Progenitor cell of endocrine pancreas (in vitro differentiated cells): ENCODE measurements around the gene SZT2. TPM values are rescaled to one million over a fixed set of nuclear protein-coding genes. Genes with fewer than 3 reads are reported as not detected.

ENCODE experiments used
- DNase-seq: peaks from one replicate; pipeline ENCODE4 v3.0.0; 2021; ENCODE audit warnings: low spot score; ENCODE audit not compliant: unreplicated experiment
- H3K27ac Mint-ChIP-seq: 2 replicates; pipeline ENCODE4 v1.8.0; 2021; ENCODE audit warnings: mild to moderate bottlenecking, moderate library complexity, mixed read lengths
- H3K27me3 Mint-ChIP-seq: 2 replicates; pipeline ENCODE4 v1.8.0; 2021; ENCODE audit warnings: mixed read lengths
- H3K36me3 Mint-ChIP-seq: 2 replicates; pipeline ENCODE4 v1.8.0; 2022; ENCODE audit warnings: mixed read lengths; ENCODE audit not compliant: insufficient read depth
- H3K4me1 Mint-ChIP-seq: 2 replicates; pipeline ENCODE4 v1.8.0; 2021; ENCODE audit warnings: low read depth, mixed read lengths
- H3K4me3 Mint-ChIP-seq: 2 replicates; pipeline ENCODE4 v1.8.0; 2021; ENCODE audit warnings: low read depth, mild to moderate bottlenecking, moderate library complexity, mixed read lengths
- H3K9me3 Mint-ChIP-seq: 2 replicates; pipeline ENCODE4 v1.8.0; 2021; ENCODE audit warnings: low read depth, mixed read lengths
- total RNA-seq: library from RNA; stranded (reverse); gene quantifications from 2 replicates; pipeline ENCODE4 v1.2.1, GENCODE V29; 2021
- TF ChIP-seq, protein P1 (sequence below): fragments of 200-600 bp; sonication (generic); IDR thresholded peaks from one replicate; pipeline ENCODE4 v1.5.0; 2021; ENCODE audit warnings: antibody characterized with exemption, mild to moderate bottlenecking; ENCODE audit not compliant: unreplicated experiment

SZT2 gene
- total RNA-seq, 1 donor from 2014 or later, result 75.4 TPM

DNA sequence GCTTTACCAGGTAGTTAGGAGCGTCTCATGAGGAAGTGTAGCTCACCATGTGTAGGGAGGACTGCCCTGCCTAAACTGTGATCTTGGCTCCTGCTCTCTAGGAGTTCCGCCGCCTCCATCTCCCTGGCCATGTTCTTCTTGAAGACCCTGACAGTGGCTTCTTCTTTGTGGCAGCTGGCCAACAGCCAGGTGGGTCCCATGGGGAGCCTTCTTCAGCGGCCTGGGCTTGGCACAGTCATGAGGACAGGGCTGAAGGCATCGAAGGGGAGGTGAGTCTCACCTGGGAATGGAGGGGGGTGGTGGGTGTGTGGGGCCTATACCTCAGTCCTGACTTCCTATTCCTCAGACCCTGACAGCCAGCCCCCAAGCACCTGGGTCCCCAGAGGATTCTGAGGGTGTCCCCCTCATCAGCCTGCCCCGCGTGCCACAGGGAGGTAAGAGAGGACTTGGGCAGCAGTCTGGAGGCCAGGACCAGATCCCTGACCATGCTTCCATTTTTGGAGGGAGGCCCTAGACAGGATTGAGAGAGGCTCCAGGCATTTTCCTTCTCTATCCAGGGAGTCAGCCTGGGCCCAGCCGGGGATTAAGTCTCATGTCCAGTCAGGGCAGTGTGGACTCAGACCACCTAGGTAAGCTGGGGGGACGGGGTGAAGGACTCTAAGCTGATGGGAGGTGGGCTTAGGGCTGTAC is 42.6 kb downstream of the SZT2 start:
- no peak for DNase-seq

DNA sequence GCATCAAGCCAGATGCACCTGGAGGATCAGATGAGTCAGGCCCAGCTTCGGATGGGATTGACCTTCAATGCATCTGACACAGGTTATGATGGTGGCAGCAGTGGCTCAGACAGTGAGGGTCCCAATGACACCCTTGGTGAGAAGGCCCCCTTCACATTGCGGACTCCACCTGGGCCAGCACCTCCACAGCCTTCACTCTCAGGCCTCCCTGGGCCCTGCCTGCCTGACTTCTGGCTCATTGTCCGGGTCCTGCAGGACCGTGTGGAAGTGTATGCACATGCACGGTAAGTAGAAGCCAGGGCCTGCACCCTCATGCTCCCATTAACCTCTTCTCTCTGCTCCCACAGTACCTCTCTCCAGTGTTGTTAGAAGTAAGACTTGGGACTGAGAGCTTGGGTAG is 43.2 kb downstream of the SZT2 start:
- Mint-ChIP-seq H3K9me3 (no peaks in the 10 kb centered on the region), H3K36me3 (peaks cover 31% of the 10 kb centered on the region), H3K4me3 (no peak overlapping the region), H3K27me3 (no peaks in the 10 kb centered on the region), H3K4me1 (peaks cover 3% of the 10 kb centered on the region), H3K27ac (no peak overlapping the region)
- TF ChIP-seq, protein P1, sequence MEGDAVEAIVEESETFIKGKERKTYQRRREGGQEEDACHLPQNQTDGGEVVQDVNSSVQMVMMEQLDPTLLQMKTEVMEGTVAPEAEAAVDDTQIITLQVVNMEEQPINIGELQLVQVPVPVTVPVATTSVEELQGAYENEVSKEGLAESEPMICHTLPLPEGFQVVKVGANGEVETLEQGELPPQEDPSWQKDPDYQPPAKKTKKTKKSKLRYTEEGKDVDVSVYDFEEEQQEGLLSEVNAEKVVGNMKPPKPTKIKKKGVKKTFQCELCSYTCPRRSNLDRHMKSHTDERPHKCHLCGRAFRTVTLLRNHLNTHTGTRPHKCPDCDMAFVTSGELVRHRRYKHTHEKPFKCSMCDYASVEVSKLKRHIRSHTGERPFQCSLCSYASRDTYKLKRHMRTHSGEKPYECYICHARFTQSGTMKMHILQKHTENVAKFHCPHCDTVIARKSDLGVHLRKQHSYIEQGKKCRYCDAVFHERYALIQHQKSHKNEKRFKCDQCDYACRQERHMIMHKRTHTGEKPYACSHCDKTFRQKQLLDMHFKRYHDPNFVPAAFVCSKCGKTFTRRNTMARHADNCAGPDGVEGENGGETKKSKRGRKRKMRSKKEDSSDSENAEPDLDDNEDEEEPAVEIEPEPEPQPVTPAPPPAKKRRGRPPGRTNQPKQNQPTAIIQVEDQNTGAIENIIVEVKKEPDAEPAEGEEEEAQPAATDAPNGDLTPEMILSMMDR, result no peak
- no peak for DNase-seq

More for the DNA sequence above, 42.6 kb downstream of the SZT2 start:
- Mint-ChIP-seq H3K36me3 (peaks cover 31% of the 10 kb centered on the region), H3K27ac (no peak overlapping the region), H3K4me1 (peaks cover 2% of the 10 kb centered on the region), H3K9me3 (no peaks in the 10 kb centered on the region), H3K4me3 (no peak overlapping the region), H3K27me3 (no peaks in the 10 kb centered on the region)
- TF ChIP-seq, protein P1, result no peak

DNA sequence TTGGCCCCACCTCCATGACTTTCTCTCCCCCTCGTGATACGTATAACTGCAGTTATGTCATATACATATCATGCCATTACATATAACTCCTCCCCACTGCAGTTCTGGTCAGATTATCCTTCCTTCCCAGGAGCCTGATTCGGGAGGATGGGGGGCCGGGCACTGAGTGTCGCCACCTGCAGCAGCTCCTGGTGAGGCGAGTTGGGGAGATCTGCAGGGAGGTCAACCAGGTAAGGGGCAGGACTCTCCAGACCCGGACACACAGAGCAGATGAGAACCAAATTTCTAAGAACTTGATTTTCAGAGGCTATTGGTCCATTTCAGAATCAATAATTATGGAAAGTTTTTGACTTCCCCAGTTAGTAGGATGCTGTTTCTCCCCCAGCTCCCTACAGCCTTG is 44.6 kb downstream of the SZT2 start:
- DNase-seq, result no peak
- peaks cover 31% of the 10 kb centered on the region for H3K36me3 Mint-ChIP-seq

DNA sequence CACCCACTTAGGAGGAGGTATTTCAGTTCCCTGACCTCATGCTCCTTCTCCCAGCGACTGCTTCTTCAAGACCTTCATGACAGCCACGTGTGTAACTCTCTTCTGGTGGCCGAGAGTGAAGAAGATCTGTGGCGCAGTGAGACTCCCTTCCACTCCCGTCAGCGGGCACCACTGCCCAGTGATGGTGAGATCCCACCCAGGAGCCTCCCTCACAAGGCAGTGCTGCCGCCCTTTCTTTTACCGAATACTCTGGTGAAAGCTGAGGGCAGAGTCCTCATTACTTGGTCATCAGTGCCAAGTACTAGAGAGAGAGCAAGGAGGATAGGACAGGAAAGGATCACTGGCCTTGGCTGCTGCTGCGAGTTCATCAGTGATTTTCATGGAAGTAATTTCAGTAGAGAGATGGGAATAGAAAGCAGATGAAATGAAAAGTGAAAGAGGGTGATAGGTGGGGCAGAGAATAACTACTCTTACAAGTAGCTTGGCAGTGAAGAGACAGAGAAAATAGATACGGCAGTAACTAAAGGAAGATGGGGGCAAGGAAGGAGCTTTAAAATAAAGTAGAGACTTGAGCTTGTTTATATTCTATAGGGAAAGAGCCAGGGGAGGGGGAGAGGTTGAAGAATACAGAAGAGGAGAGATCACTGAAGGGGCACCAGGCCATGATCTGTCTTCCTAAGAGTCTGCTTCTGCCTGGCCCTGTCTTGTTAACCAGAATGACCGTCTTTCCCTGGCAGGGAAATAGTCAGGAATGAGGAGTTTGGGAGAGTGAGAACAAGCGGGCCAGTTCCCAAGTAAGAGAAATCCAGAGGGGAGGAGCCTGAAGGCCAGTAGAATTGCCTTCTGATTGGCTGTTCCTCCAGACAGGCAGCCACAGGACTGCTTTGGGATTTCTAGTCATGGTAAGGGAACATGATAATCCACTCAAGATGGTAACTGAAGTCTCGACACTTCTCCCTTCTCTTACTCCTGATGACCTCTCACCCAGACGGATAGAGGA is 45.7 kb downstream of the SZT2 start:
- Mint-ChIP-seq H3K4me3 (no peak overlapping the region), H3K36me3 (peaks cover 28% of the 10 kb centered on the region)

More for the DNA sequence above, 44.6 kb downstream of the SZT2 start:
- H3K4me3 Mint-ChIP-seq, result no peak overlapping the region
- TF ChIP-seq, protein P1, result no peak
- no peaks in the 10 kb centered on the region for H3K27me3 Mint-ChIP-seq
- no peak overlapping the region for H3K27ac Mint-ChIP-seq
- no peaks in the 10 kb centered on the region for H3K9me3 Mint-ChIP-seq
- peaks cover 3% of the 10 kb centered on the region for H3K4me1 Mint-ChIP-seq

DNA sequence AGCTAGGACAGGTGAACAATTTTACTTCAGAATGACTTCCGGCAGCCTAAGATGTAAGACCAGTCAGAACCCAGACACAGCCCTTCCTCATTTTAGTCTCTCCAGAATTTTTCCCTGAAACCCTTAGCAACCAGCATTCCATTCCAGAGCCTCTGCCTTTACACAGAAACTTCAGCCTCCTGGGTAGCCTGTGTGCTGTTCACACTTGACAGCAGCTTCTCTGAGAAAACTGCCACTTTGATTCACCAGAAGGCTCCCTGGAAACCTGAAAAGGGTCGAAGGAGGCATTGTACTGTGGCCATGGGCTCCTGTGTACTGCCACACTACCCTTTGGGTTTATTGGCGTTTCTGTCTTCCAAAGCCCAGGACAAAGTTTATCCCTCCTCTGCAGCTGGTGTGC is 46.7 kb downstream of the SZT2 start:
- Mint-ChIP-seq H3K27ac (peak overlapping the region; percentile 6), H3K9me3 (no peaks in the 10 kb centered on the region), H3K4me3 (no peak overlapping the region), H3K27me3 (no peaks in the 10 kb centered on the region), H3K36me3 (peaks cover 25% of the 10 kb centered on the region), H3K4me1 (peaks cover 3% of the 10 kb centered on the region)
- DNase-seq, result no peak
- TF ChIP-seq, protein P1, result no peak

More for the DNA sequence above, 45.7 kb downstream of the SZT2 start:
- H3K27ac Mint-ChIP-seq, result peak overlapping the region; percentile 6
- H3K27me3 Mint-ChIP-seq, result no peaks in the 10 kb centered on the region
- H3K9me3 Mint-ChIP-seq, result no peaks in the 10 kb centered on the region
- TF ChIP-seq, protein P1, result no peak
- DNase-seq, result no peak
- peaks cover 3% of the 10 kb centered on the region for H3K4me1 Mint-ChIP-seq
